ENCODE measurements around the gene SMIM33. TPM values are rescaled to one million over a fixed set of nuclear protein-coding genes. Genes with fewer than 3 reads are reported as not detected.

SMIM33 gene
- total RNA-seq, 1 experiment from 2014 or later = not detected

DNA sequence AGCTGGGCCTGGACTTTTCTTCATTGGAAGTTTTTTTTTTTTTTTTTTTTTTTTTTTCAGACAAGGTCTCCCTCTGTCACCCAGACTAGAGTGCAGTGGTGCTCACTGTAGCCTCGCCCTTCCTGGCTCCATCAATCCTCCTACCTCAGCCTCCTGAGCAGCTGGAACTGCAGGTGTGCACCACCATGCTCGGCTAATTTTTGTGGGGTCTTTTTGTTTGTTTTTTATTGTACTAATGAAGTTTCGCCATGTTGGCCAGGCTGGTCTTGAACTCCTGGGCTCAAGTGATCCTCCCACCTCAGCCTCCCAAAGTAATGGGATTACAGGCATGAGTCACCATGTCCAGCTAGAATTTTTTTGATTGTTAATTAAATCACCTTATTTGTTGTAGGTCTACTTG is 35.1 kb upstream of the SMIM33 start (continued):
- no peak for TF ChIP-seq CREB1 (CRISPR knock-in tag; IDR thresholded peaks at IDR 0.05)
- TF ChIP-seq, protein P1, sequence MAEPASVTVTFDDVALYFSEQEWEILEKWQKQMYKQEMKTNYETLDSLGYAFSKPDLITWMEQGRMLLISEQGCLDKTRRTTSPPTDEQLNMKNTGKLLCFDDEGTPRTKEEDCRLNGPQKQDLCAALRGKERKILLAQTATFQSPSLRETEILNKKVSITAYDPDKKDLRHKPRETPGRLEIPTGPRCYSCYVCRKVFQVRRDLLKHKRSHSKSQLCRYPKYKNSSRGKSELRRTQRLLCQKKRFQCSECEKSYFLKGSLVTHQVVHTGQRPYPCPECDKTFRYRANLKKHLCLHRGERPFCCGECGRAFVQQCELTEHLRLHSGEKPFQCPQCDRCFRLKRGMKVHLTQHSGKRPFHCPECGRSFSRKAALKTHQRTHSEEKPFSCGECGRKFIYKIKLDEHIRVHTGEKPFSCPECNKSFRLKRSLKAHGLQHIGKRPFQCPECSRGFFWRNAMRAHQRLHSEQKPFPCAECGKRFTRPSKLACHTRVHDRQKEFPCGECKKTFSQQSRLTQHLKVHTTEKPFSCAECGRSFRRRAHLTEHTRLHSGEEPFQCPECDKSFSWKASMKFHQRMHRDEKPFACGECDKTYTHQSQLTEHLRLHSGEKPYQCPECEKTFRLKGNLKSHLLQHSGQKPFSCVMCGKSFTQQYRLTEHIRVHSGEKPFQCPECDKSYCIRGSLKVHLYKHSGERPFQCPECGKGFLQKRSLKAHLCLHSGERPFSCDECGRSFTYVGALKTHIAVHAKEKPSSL (CRISPR knock-in tag; conservative IDR thresholded peaks at IDR 0.05) = no peak
- TF ChIP-seq, protein P2, sequence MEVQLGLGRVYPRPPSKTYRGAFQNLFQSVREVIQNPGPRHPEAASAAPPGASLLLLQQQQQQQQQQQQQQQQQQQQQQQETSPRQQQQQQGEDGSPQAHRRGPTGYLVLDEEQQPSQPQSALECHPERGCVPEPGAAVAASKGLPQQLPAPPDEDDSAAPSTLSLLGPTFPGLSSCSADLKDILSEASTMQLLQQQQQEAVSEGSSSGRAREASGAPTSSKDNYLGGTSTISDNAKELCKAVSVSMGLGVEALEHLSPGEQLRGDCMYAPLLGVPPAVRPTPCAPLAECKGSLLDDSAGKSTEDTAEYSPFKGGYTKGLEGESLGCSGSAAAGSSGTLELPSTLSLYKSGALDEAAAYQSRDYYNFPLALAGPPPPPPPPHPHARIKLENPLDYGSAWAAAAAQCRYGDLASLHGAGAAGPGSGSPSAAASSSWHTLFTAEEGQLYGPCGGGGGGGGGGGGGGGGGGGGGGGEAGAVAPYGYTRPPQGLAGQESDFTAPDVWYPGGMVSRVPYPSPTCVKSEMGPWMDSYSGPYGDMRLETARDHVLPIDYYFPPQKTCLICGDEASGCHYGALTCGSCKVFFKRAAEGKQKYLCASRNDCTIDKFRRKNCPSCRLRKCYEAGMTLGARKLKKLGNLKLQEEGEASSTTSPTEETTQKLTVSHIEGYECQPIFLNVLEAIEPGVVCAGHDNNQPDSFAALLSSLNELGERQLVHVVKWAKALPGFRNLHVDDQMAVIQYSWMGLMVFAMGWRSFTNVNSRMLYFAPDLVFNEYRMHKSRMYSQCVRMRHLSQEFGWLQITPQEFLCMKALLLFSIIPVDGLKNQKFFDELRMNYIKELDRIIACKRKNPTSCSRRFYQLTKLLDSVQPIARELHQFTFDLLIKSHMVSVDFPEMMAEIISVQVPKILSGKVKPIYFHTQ (CRISPR knock-in tag; IDR thresholded peaks at IDR 0.05) = no peak

DNA sequence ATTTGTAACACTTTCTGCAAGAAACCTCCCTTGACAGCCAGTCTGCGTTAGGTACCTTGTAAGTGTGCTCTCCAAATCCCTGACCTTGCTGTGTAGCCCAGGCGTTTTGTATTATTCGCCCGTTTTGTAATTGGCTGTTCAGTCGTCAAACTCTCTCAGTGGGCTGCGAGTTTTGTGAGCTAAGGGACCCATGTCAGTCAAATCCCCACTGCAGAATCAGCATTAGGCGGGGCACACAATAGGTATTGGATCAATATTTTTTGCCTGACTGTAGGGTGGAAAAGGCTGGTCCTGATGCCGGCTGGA is 32.1 kb upstream of the SMIM33 start:
- peaks cover 4% of the 10 kb centered on the region; the same call in 1 of the 2 replicates for H3K27me3 Mint-ChIP-seq (ENCODE audit: low read depth)
- ATAC-seq = no peak
- peak overlapping the region; percentile 20; the same call in 1 of the 2 replicates for H3K27ac Mint-ChIP-seq

More for the DNA sequence above, 32.1 kb upstream of the SMIM33 start:
- H3K9me3 Mint-ChIP-seq = no peaks in the 10 kb centered on the region
- POLR2A ChIA-PET = interaction anchor here (0.7 to 1.4 kb wide), 8 partner anchors 8 to 123 kb away, joined by 3 to 7 read pairs (median 4); partner anchors contain the start of gene SPATA24
- H3K36me3 Mint-ChIP-seq = peaks cover 6% of the 10 kb centered on the region; the same call in 1 of the 2 replicates
- no peak for DNase-seq (ENCODE audit: low spot score)
- TF ChIP-seq ZNF263 (CRISPR knock-in tag; IDR thresholded peaks at IDR 0.05; ENCODE audit: low read depth) (no peak), CBFB (CRISPR knock-in tag; IDR thresholded peaks at IDR 0.05; ENCODE audit: low read depth) (no peak), CREM (CRISPR knock-in tag; IDR thresholded peaks at IDR 0.05) (no peak), ZNF671 (CRISPR knock-in tag; IDR thresholded peaks at IDR 0.05) (no peak), GABPB1 (CRISPR knock-in tag; IDR thresholded peaks at IDR 0.05) (no peak), TP53 (CRISPR knock-in tag; IDR thresholded peaks at IDR 0.05) (no peak)
- TF ChIP-seq, protein P3, sequence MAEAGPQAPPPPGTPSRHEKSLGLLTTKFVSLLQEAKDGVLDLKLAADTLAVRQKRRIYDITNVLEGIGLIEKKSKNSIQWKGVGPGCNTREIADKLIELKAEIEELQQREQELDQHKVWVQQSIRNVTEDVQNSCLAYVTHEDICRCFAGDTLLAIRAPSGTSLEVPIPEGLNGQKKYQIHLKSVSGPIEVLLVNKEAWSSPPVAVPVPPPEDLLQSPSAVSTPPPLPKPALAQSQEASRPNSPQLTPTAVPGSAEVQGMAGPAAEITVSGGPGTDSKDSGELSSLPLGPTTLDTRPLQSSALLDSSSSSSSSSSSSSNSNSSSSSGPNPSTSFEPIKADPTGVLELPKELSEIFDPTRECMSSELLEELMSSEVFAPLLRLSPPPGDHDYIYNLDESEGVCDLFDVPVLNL (CRISPR knock-in tag; IDR thresholded peaks at IDR 0.05; ENCODE audit: borderline replicate concordance, low read depth) = no peak
- TF ChIP-seq, protein P4, sequence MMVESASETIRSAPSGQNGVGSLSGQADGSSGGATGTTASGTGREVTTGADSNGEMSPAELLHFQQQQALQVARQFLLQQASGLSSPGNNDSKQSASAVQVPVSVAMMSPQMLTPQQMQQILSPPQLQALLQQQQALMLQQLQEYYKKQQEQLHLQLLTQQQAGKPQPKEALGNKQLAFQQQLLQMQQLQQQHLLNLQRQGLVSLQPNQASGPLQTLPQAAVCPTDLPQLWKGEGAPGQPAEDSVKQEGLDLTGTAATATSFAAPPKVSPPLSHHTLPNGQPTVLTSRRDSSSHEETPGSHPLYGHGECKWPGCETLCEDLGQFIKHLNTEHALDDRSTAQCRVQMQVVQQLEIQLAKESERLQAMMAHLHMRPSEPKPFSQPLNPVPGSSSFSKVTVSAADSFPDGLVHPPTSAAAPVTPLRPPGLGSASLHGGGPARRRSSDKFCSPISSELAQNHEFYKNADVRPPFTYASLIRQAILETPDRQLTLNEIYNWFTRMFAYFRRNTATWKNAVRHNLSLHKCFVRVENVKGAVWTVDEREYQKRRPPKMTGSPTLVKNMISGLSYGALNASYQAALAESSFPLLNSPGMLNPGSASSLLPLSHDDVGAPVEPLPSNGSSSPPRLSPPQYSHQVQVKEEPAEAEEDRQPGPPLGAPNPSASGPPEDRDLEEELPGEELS (CRISPR knock-in tag; IDR thresholded peaks at IDR 0.05) = no peak
- TF ChIP-seq, protein P2 (CRISPR knock-in tag; IDR thresholded peaks at IDR 0.05) = no peak
- H3K4me1 Mint-ChIP-seq = peaks cover 27% of the 10 kb centered on the region
- peak overlapping the region; percentile 95 for H3K4me3 Mint-ChIP-seq
- CTCF ChIA-PET = interaction anchor here (0.9 to 3.5 kb wide), 13 partner anchors 16 to 934 kb away, joined by 3 to 25 read pairs (median 6); no protein-coding TSS in a partner anchor
